Vagina (tissue), 2 donors: ENCODE results near the gene KCTD10. TPM values are rescaled to one million over a fixed set of nuclear protein-coding genes. Genes with fewer than 3 reads are reported as not detected.

Experiments
- DNase-seq, 2 donors: peaks; one replicate each; pipeline ENCODE4 v3.0.0-alpha.2; 2017; ENCODE audit errors: extremely low spot score in 2 of 2
- H3K27ac ChIP-seq: fragments of 200-600 bp; sonication (generic); one replicate; pipeline ENCODE4 v1.5.1; 2019
- H3K27me3 ChIP-seq: fragments of 200-600 bp; sonication (generic); one replicate; pipeline ENCODE4 v1.5.1; 2019
- H3K36me3 ChIP-seq, 2 donors: fragments of 200-600 bp; sonication (generic); one replicate each; pipeline ENCODE4 v1.5.1; 2017 to 2019
- H3K4me1 ChIP-seq: fragments of 200-600 bp; sonication (generic); one replicate; pipeline ENCODE4 v1.5.1; 2019
- H3K4me3 ChIP-seq, 2 donors: fragments of 200-600 bp; sonication (generic); 1 replicate in 1 of 2; 2 replicates in 1 of 2; pipeline ENCODE4 v1.5.1; 2016 to 2019
- H3K9me3 ChIP-seq: fragments of 200-600 bp; sonication (generic); one replicate; pipeline ENCODE4 v1.5.1; 2019
- CTCF ChIP-seq, 3 experiments: fragments of 450-650 bp in 2 of 3; fragments of 200-600 bp in 1 of 3; sonication (generic) in 1 of 3; IDR thresholded peaks; one replicate each; pipeline ENCODE4 v1.5.1; 2017 to 2019; ENCODE audit warnings: antibody characterized with exemption in 3 of 3, mild to moderate bottlenecking in 2 of 3, moderate library complexity in 2 of 3
- POLR2A ChIP-seq, 2 donors: fragments of 450-650 bp; IDR thresholded peaks; one replicate each; pipeline ENCODE4 v1.6.1; 2017; ENCODE audit warnings: antibody characterized with exemption in 2 of 2, mild to moderate bottlenecking in 2 of 2, moderate library complexity in 2 of 2
- POLR2AphosphoS5 ChIP-seq, 2 donors: sonication (generic); formaldehyde crosslinking; IDR thresholded peaks; one replicate each; pipeline ENCODE4 v1.9.0; 2017; ENCODE audit warnings: antibody characterized with exemption in 2 of 2, mild to moderate bottlenecking in 2 of 2, low read depth in 1 of 2; ENCODE audit not compliant: insufficient read depth in 1 of 2
- intact Hi-C: fragments of 100-400 bp; cut with DNase I; formaldehyde crosslinking; loops from one replicate; pipeline ENCODE4 v1.15.1; 2023
- total RNA-seq: library from RNA; depleted of rRNA; stranded (reverse); fragments of >200 nt; gene quantifications from one replicate; pipeline ENCODE4 v1.2.3, GENCODE V29; 2016

The KCTD10 gene
- total RNA-seq, 1 donor from 2014 or later = 86.2 TPM

DNA sequence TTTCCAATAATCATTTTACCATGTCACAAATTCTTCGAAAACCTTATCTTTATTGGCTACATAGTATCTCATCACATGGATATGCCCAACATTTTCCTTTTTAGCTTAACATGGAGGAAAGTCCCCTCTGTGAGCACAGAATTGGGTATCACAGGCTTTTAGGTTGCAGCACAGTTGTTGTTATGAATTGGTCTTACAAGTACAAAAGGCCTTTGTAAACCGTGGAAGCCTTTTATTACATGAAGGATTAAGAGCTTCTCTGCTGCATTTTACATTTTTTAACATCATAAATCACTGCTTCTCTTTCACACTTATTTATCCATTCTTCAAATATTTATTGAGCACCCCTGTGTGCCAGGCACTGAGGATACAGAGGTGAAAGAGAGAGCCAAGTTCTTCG lies 26.5 kb upstream of the KCTD10 start:
- Histone ChIP-seq H3K36me3 (peaks cover 4 to 99% of the 10 kb centered on the region in 2 donors), H3K27me3 (no peaks in the 10 kb centered on the region), H3K4me1 (no peaks in the 10 kb centered on the region), H3K4me3 (no peak overlapping the region), H3K9me3 (no peaks in the 10 kb centered on the region), H3K27ac (no peak overlapping the region)
- TF ChIP-seq POLR2AphosphoS5 (IDR thresholded peaks at IDR 0.05; ENCODE audit: insufficient read depth in 1 of 2, low read depth in 1 of 2) (no peak), POLR2A (IDR thresholded peaks at IDR 0.05) (no peak), CTCF (IDR thresholded peaks at IDR 0.05) (no peak)
- intact Hi-C loops = no loop called here
- DNase-seq = no peak

DNA sequence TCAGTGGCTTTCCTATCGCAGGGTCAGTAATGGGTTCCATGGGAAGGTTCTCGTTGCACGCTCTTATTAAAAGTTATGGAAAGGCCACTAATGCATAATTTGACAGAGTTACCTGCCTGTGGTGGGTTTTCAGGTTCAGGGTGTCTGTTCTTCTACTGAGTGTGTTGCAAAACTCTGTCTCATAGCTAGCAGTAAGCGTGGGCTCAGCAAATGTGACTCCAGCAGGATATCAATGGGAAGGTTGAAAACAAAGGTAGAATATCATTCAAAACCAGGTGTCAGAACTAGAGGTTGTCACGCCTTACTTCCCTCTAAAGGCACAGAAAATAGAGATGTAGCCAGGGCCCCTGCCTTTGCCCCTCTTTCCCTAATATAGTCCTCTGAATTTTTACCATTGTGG lies 25.2 kb upstream of the KCTD10 start:
- Histone ChIP-seq H3K27ac (no peak overlapping the region), H3K4me3 (no peak overlapping the region), H3K9me3 (no peaks in the 10 kb centered on the region), H3K36me3 (peaks cover 4 to 99% of the 10 kb centered on the region in 2 donors), H3K27me3 (no peaks in the 10 kb centered on the region), H3K4me1 (no peaks in the 10 kb centered on the region)
- no peak for DNase-seq
- TF ChIP-seq CTCF (IDR thresholded peaks at IDR 0.05) (no peak), POLR2AphosphoS5 (IDR thresholded peaks at IDR 0.05; ENCODE audit: insufficient read depth in 1 of 2, low read depth in 1 of 2) (no peak), POLR2A (IDR thresholded peaks at IDR 0.05) (no peak)
- intact Hi-C loops = no loop called here

GRCh38 chr12:109501299-109501698 lies 24.2 kb upstream of the KCTD10 start:
- TF ChIP-seq POLR2A (IDR thresholded peaks at IDR 0.05) (no peak), POLR2AphosphoS5 (IDR thresholded peaks at IDR 0.05; ENCODE audit: insufficient read depth in 1 of 2, low read depth in 1 of 2) (no peak), CTCF (IDR thresholded peaks at IDR 0.05) (no peak)
- Histone ChIP-seq H3K36me3 (peaks cover 4 to 89% of the 10 kb centered on the region in 2 donors), H3K4me3 (no peak overlapping the region), H3K27me3 (no peaks in the 10 kb centered on the region), H3K27ac (no peak overlapping the region), H3K4me1 (no peaks in the 10 kb centered on the region), H3K9me3 (no peaks in the 10 kb centered on the region)
- DNase-seq = no peak
- intact Hi-C loops = no loop called here

DNA sequence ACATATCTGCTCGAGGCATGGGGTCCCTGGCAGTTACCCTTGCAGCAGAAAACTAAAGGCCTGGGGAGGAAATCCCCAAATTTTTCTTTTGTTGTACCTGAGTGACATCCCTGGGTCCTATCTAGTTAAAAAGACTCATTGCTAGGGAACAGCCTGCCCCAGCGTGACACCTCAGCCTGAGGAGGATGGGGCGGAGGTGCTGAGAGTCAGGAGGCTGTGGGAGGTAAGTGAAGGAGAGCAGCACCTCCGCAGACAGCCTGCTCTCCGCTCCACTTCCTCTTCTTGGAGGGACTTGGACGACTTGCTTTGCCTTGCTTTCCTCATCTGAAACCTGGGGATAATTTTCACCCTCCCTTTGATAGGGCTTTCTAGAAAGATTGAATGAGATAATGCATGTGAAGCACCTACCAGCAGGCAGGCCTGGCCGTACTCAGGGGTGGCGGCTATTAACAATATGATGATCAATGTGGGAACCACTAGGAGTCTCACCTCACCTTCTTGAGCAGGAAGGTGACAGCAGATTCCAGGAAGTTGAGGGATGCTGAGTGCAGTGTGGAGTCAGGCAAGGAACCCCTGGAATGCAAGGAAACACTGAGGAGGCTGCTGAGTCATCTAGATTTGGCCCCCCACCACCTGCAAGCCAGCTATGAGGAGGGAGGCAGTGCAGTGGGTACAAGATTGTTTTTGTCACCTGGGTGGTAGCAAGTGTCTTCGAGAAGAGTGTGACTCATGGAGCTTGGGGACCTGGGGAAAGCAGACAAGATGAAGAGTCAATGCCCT lies 23.5 kb upstream of the KCTD10 start:
- no peak overlapping the region for H3K27ac ChIP-seq
- intact Hi-C loops = no loop called here
- H3K36me3 ChIP-seq = peaks cover 4 to 88% of the 10 kb centered on the region in 2 donors
- no peaks in the 10 kb centered on the region for H3K4me1 ChIP-seq
- no peak for TF ChIP-seq POLR2AphosphoS5 (IDR thresholded peaks at IDR 0.05; ENCODE audit: insufficient read depth in 1 of 2, low read depth in 1 of 2)
- TF ChIP-seq POLR2A (IDR thresholded peaks at IDR 0.05) = no peak
- TF ChIP-seq CTCF (IDR thresholded peaks at IDR 0.05) = no peak
- no peak overlapping the region for H3K4me3 ChIP-seq
- no peak for DNase-seq
- H3K9me3 ChIP-seq = no peaks in the 10 kb centered on the region
- H3K27me3 ChIP-seq = no peaks in the 10 kb centered on the region

GRCh38 chr12:109497675-109498074 lies 20.6 kb upstream of the KCTD10 start:
- no peak for TF ChIP-seq POLR2AphosphoS5 (IDR thresholded peaks at IDR 0.05; ENCODE audit: insufficient read depth in 1 of 2, low read depth in 1 of 2)
- no peak for TF ChIP-seq CTCF (IDR thresholded peaks at IDR 0.05)
- TF ChIP-seq POLR2A (IDR thresholded peaks at IDR 0.05) = no peak
- DNase-seq = no peak

More at GRCh38 chr12:109497675-109498074, 20.6 kb upstream of the KCTD10 start:
- Histone ChIP-seq H3K36me3 (peaks cover 4 to 75% of the 10 kb centered on the region in 2 donors), H3K4me3 (no peak overlapping the region), H3K27ac (no peak overlapping the region), H3K27me3 (no peaks in the 10 kb centered on the region), H3K4me1 (no peaks in the 10 kb centered on the region), H3K9me3 (no peaks in the 10 kb centered on the region)
- intact Hi-C loops = no loop called here
